Smooth muscle cell (in vitro differentiated cells): Measurements from ENCODE around the gene KANSL1. TPM values are rescaled to one million over a fixed set of nuclear protein-coding genes. Genes with fewer than 3 reads are reported as not detected.
"Not testable (repeated sequence)": the region's sequence is repeated elsewhere in the genome, so short reads cannot be mapped to it uniquely, and the experiment has no call there.

Experiments
- DNase-seq: peaks from one replicate; lab custom pipeline; 2025; ENCODE audit not compliant: unreplicated experiment; lab: John Stamatoyannopoulos, UW
- H2AFZ ChIP-seq: fragments of 200-600 bp; sonication (generic); 2 replicates; pipeline ENCODE4 v1.6.0; 2016; ENCODE audit warnings: antibody characterized with exemption, low read depth, mild to moderate bottlenecking
- H3F3A ChIP-seq: fragments of 200-600 bp; sonication (generic); 2 replicates; pipeline ENCODE4 v1.6.0; 2017; ENCODE audit warnings: antibody characterized with exemption, low read depth
- H3K27ac ChIP-seq: fragments of 200-600 bp; sonication (generic); 2 replicates; pipeline ENCODE4 v1.5.1; 2016; ENCODE audit warnings: low read depth, mild to moderate bottlenecking
- H3K27me3 ChIP-seq: fragments of 200-600 bp; sonication (generic); 2 replicates; pipeline ENCODE4 v1.6.1; 2016; ENCODE audit warnings: low read depth, mild to moderate bottlenecking
- H3K36me3 ChIP-seq: fragments of 200-600 bp; sonication (generic); 2 replicates; pipeline ENCODE4 v1.5.1; 2016; ENCODE audit warnings: low read depth
- H3K4me1 ChIP-seq: fragments of 200-600 bp; sonication (generic); 2 replicates; pipeline ENCODE4 v1.5.1; 2016; ENCODE audit warnings: low read depth
- H3K4me2 ChIP-seq: fragments of 200-600 bp; sonication (generic); 2 replicates; pipeline ENCODE4 v1.6.0; 2016; ENCODE audit warnings: mild to moderate bottlenecking
- H3K4me3 ChIP-seq: fragments of 200-600 bp; sonication (generic); 2 replicates; pipeline ENCODE4 v1.5.1; 2016; ENCODE audit warnings: mild to moderate bottlenecking
- H3K79me2 ChIP-seq: fragments of 200-600 bp; sonication (generic); 2 replicates; pipeline ENCODE4 v1.6.0; 2016; ENCODE audit warnings: low read depth, mild to moderate bottlenecking
- H3K9ac ChIP-seq: fragments of 200-600 bp; sonication (generic); 2 replicates; pipeline ENCODE4 v1.6.0; 2016; ENCODE audit warnings: low read depth
- H3K9me3 ChIP-seq: fragments of 200-600 bp; sonication (generic); replicated peaks from 2 replicates; pipeline ENCODE4 v1.5.1; 2016; ENCODE audit warnings: low read depth
- H4K20me1 ChIP-seq: fragments of 200-600 bp; sonication (generic); 2 replicates; pipeline ENCODE4 v1.6.0; 2016; ENCODE audit warnings: low read depth
- CTCF ChIP-seq: fragments of 200-600 bp; sonication (generic); IDR thresholded peaks from 2 replicates; pipeline ENCODE4 v1.5.1; 2017; ENCODE audit warnings: borderline replicate concordance, mild to moderate bottlenecking, antibody characterized with exemption; ENCODE audit not compliant: insufficient read depth, poor library complexity, severe bottlenecking
- WGBS: methylation state at CpG from one replicate; pipeline ENCODE4 v1.1.7; 2016; ENCODE audit warnings: low lambda C conversion rate; 5-methylcytosine and 5-hydroxymethylcytosine counted together
- polyA plus RNA-seq: library from polyadenylated mRNA; unstranded; fragments of >200 nt; fragmentation: Nextera tagmentation; extraction: Ambion mirVana; gene quantifications from 2 replicates; pipeline ENCODE4 v1.2.1, GENCODE V29; 2016
- total RNA-seq: library from RNA; depleted of rRNA; stranded (reverse); fragments of >200 nt; gene quantifications from 2 replicates; pipeline ENCODE4 v1.2.3, GENCODE V29; 2014

Gene KANSL1
- total and polyA plus RNA-seq, 2 experiments from 2014 or later: 16.9 to 69.7 TPM

DNA sequence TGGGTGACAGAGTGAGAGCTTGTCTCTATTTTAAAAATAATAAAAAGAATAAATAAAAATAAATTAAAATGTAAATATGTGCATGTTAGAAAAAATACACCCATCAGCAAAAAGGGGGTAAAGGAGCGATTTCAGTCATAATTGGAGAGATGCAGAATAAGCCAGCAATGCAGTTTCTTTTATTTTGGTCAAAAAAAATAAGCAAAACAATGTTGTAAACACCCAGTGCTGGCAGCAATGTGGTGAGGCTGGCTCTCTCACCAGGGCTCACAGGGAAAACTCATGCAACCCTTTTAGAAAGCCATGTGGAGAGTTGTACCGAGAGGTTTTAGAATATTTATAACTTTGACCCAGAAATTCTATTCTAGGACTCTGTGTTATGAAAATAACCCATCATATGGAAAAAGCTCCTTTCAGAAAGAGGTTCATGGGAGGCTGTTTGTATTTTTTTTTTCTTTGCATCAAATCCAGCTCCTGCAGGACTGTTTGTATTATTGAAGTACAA lies 185.7 kb downstream of the KANSL1 start:
- H3K9ac ChIP-seq: no peak overlapping the region
- H3K4me2 ChIP-seq: no peak overlapping the region
- TF ChIP-seq CTCF: no peak
- WGBS: 89% methylated on average over 2 of the region's 2 CpGs
- H3K4me3 ChIP-seq: no peak overlapping the region
- H3K27me3 ChIP-seq: no peaks in the 10 kb centered on the region
- no peaks in the 10 kb centered on the region for H3K4me1 ChIP-seq
- DNase-seq: no peak
- no peak overlapping the region for H2AFZ ChIP-seq
- H3K36me3 ChIP-seq: no peaks in the 10 kb centered on the region
- no peaks in the 10 kb centered on the region for H3K9me3 ChIP-seq
- no peaks in the 10 kb centered on the region for H3K79me2 ChIP-seq
- H4K20me1 ChIP-seq: no peaks in the 10 kb centered on the region
- H3K27ac ChIP-seq: no peak overlapping the region
- H3F3A ChIP-seq: no peaks in the 10 kb centered on the region

DNA sequence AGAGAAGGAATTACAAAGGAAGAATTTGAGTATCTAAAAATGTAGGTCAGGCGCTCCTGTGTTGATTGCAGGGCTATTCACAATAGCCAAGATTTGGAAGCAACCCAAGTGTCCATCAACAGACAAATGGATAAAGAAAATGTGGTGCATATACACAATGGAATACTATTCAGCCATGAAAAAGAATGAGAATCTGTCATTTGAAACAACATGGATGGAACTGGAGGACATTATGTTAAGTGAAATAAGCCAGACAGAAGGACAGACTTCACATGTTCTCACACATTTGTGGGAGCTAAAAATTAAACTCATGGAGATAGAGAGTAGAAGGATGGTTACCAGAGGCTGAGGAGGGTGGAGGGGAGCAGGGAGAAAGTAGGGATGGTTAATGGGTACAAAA lies 187.1 kb downstream of the KANSL1 start:
- H4K20me1 ChIP-seq, H2AFZ ChIP-seq, H3K4me2 ChIP-seq, H3K36me3 ChIP-seq, DNase-seq, H3K4me3 ChIP-seq, H3K9me3 ChIP-seq, H3K27me3 ChIP-seq, H3F3A ChIP-seq, H3K9ac ChIP-seq, H3K4me1 ChIP-seq, H3K27ac ChIP-seq, H3K79me2 ChIP-seq: not testable (repeated sequence)
- 100% methylated on average over 1 of the region's 1 CpG for WGBS

- TF ChIP-seq CTCF: no peak
- Histone ChIP-seq H3K27me3 (no peaks in the 10 kb centered on the region), H3K79me2 (no peaks in the 10 kb centered on the region), H3F3A (no peaks in the 10 kb centered on the region), H3K27ac (no peak overlapping the region), H3K36me3 (no peaks in the 10 kb centered on the region), H3K9ac (no peak overlapping the region), H2AFZ (no peak overlapping the region), H3K4me1 (no peaks in the 10 kb centered on the region), H3K4me3 (no peak overlapping the region), H3K9me3 (no peaks in the 10 kb centered on the region), H4K20me1 (no peaks in the 10 kb centered on the region), H3K4me2 (no peak overlapping the region)
- 62% methylated on average over 6 of the region's 6 CpGs for WGBS
- DNase-seq: no peak
Observed at GRCh38 chr17:46003907-46004748, 189.1 kb downstream of the KANSL1 start.

GRCh38 chr17:46002973-46003316 lies 190.3 kb downstream of the KANSL1 start:
- H3K4me2 ChIP-seq: no peak overlapping the region
- H3K79me2 ChIP-seq: no peaks in the 10 kb centered on the region
- no peak overlapping the region for H3K27ac ChIP-seq
- 70% methylated on average over 7 of the region's 7 CpGs for WGBS
- H3F3A ChIP-seq: no peaks in the 10 kb centered on the region
- no peaks in the 10 kb centered on the region for H3K4me1 ChIP-seq
- no peaks in the 10 kb centered on the region for H3K9me3 ChIP-seq
- H3K9ac ChIP-seq: no peak overlapping the region
- no peaks in the 10 kb centered on the region for H3K36me3 ChIP-seq
- no peak for DNase-seq
- TF ChIP-seq CTCF: no peak
- no peaks in the 10 kb centered on the region for H4K20me1 ChIP-seq
- no peak overlapping the region for H2AFZ ChIP-seq
- no peak overlapping the region for H3K4me3 ChIP-seq
- H3K27me3 ChIP-seq: no peaks in the 10 kb centered on the region
